Thyroid gland (tissue), 4 donors: Measurements from ENCODE around the gene ELL.

Source experiments
- CTCF ChIP-seq, 6 experiments: fragments of 200-600 bp in 3 of 6; fragments of 450-650 bp in 3 of 6; sonication (generic) in 3 of 6; IDR thresholded peaks; one replicate each; pipeline ENCODE4 v1.5.1; 2016 to 2019; ENCODE audit warnings: antibody characterized with exemption in 6 of 6, mild to moderate bottlenecking in 2 of 6, inconsistent platforms in 1 of 6, moderate library complexity in 1 of 6
- POLR2A ChIP-seq, 2 donors: fragments of 450-650 bp; IDR thresholded peaks; one replicate each; pipeline ENCODE4 v1.6.1; 2017; ENCODE audit warnings: antibody characterized with exemption in 2 of 2, mild to moderate bottlenecking in 2 of 2, moderate library complexity in 1 of 2

- TF ChIP-seq CTCF (IDR thresholded peaks at IDR 0.05) (no peak), POLR2A (IDR thresholded peaks at IDR 0.05) (peak in 1 of 2 donors; percentile 2)
Measured at GRCh38 chr19:18543814-18544475, 22.1 kb upstream of the ELL start.
